Ovary (tissue), 9 donors: Measurements from ENCODE around the gene ST6GALNAC6. TPM values are rescaled to one million over a fixed set of nuclear protein-coding genes. Genes with fewer than 3 reads are reported as not detected.

Experiments
- DNase-seq, 5 donors: peaks; one replicate each; pipeline ENCODE4 v3.0.0-alpha.2; 2019 to 2020
- H3K27ac ChIP-seq, 2 donors: fragments of 200-600 bp; one replicate each; pipeline versions ENCODE4 v1.5.1 to v1.8.0; 2019 to 2022
- H3K27me3 ChIP-seq: fragments of 200-600 bp; one replicate; pipeline ENCODE4 v1.8.0; 2022
- H3K36me3 ChIP-seq: fragments of 200-600 bp; sonication (generic); one replicate; pipeline ENCODE4 v1.5.1; 2019
- H3K4me1 ChIP-seq: one replicate; pipeline ENCODE4 v1.8.1; 2013; ENCODE audit warnings: mild to moderate bottlenecking, moderate library complexity; ENCODE audit not compliant: insufficient read depth
- H3K4me3 ChIP-seq: fragments of 200-600 bp; sonication (generic); one replicate; pipeline ENCODE4 v1.5.1; 2017
- H3K9me3 ChIP-seq, 2 donors: fragments of 200-600 bp in 1 of 2; sonication (generic) in 1 of 2; one replicate each; pipeline versions ENCODE4 v1.5.1 to v1.8.1; 2013 to 2019; ENCODE audit warnings: mild to moderate bottlenecking in 1 of 2, moderate library complexity in 1 of 2
- CTCF ChIP-seq, 3 donors: fragments of 450-650 bp in 2 of 3; fragments of 200-600 bp in 1 of 3; IDR thresholded peaks; one replicate each; pipeline versions ENCODE4 v1.5.1 to v1.8.0; 2016 to 2022; ENCODE audit warnings: antibody characterized with exemption in 3 of 3, mild to moderate bottlenecking in 1 of 3
- EP300 ChIP-seq: sonication (generic); formaldehyde crosslinking; IDR thresholded peaks from one replicate; pipeline ENCODE4 v1.6.1; 2017; ENCODE audit warnings: antibody characterized with exemption
- POLR2A ChIP-seq: fragments of 450-650 bp; IDR thresholded peaks from one replicate; pipeline ENCODE4 v1.6.1; 2017; ENCODE audit warnings: antibody characterized with exemption, mild to moderate bottlenecking, moderate library complexity
- WGBS, 3 donors: extraction: QIAGEN DNeasy Blood & Tissue Kit in 1 of 3; methylation state at CpG; one replicate each; pipeline versions ENCODE4 v1.1.5 to v1.1.7; 2013 to 2017; 5-methylcytosine and 5-hydroxymethylcytosine counted together
- intact Hi-C, 4 donors: fragments of 100-400 bp; cut with DNase I; formaldehyde crosslinking; loops; one replicate each; pipeline versions ENCODE4 v1.11.0 to v1.15.1; 2022 to 2023
- polyA plus RNA-seq, 2 donors: library from polyadenylated mRNA; stranded (reverse); fragments of 200-250 nt in 1 of 2; fragments of 350-450 nt in 1 of 2; fragmentation: Illumina TruSeq in 1 of 2; extraction: RNeasy Lipid Tissue Mini Kit (QIAGEN cat#74804) in 1 of 2; gene quantifications; one replicate each; pipeline ENCODE4 v1.2.3, GENCODE V29; 2013 to 2014
- total RNA-seq, 7 donors: library from RNA; depleted of rRNA in 2 of 7; stranded (reverse); fragments of >200 nt in 2 of 7; fragmentation: NEBNext Ultra II Directional in 3 of 7; extraction: Animal tissue kit (Norgen Biotek cat#: 25700) in 3 of 7; gene quantifications; one replicate each; pipeline versions ENCODE4 v1.1.0 to v1.2.4, GENCODE V29; 2016 to 2023
- donor health status: DM: no; HTN: no; CAD: no; lungs with moderate emphysema.
- donor health status: DM: no; HTN: no; CAD: no.
- donor health status: Bipolar disorder and iron deficiency.
- donor health status: DM: yes; HTN: yes; CAD: no.
- donor health status: DM: no; HTN: no; CAD: no.
- donor health status: DM: yes; HTN: yes; CAD: no.

The ST6GALNAC6 gene
- total and polyA plus RNA-seq, 9 donors = 52.5 to 145 (median 111) TPM

GRCh38 chr9:127931092-127931881 lies 31.9 kb upstream of the ST6GALNAC6 start:
- no peaks in the 10 kb centered on the region for H3K9me3 ChIP-seq
- intact Hi-C loops = no loop called here
- no peaks in the 10 kb centered on the region for H3K27me3 ChIP-seq
- H3K27ac ChIP-seq = no peak overlapping the region
- H3K4me3 ChIP-seq = peak overlapping the region; percentile 40
- H3K4me1 ChIP-seq = peaks cover 10% of the 10 kb centered on the region
- TF ChIP-seq EP300 (no peak), POLR2A (no peak), CTCF (IDR thresholded peaks at IDR 0.05) (no peak)
- no peaks in the 10 kb centered on the region for H3K36me3 ChIP-seq
- DNase-seq = no peak
- WGBS, 3 donors = 9 to 15% (median 13%) methylated on average over 18 of the region's 18 CpGs

- peaks cover 6% of the 10 kb centered on the region for H3K4me1 ChIP-seq
- H3K27ac ChIP-seq = no peak within 1 kb of the TSS
- TF ChIP-seq CTCF (IDR thresholded peaks at IDR 0.05) (no peak), POLR2A (no peak), EP300 (no peak)
- H3K9me3 ChIP-seq = no peaks in the 10 kb centered on the region
- peak within 1 kb of the TSS; percentile 40 for H3K4me3 ChIP-seq
- no peaks in the 10 kb centered on the region for H3K27me3 ChIP-seq
- H3K36me3 ChIP-seq = no peaks in the 10 kb centered on the region
- intact Hi-C loops = no loop called here
- WGBS, 3 donors = 1 to 2% (median 2%) methylated on average over 54 to 70 of the region's 70 CpGs
- peak; percentile 79 to 91 (median 86) for DNase-seq
Observed at GRCh38 chr9:127930231-127931091, 31.1 kb upstream of the ST6GALNAC6 start, which contains the start of gene PIP5KL1. TSS of gene PIP5KL1 (minus strand) at chr9:127930777. CDS start at chr9:127930752, 25 bp downstream.

GRCh38 chr9:127929625-127929979 lies 30.2 kb upstream of the ST6GALNAC6 start:
- TF ChIP-seq CTCF (IDR thresholded peaks at IDR 0.05) (no peak), EP300 (no peak), POLR2A (no peak)
- intact Hi-C loops = loop anchor here in 2 of 4 donors (10.0 kb wide), 1 partner anchor 425 kb away; no protein-coding TSS in a partner anchor

More at GRCh38 chr9:127929625-127929979, 30.2 kb upstream of the ST6GALNAC6 start:
- H3K27ac ChIP-seq = no peak overlapping the region
- no peak for DNase-seq
- no peak overlapping the region for H3K4me3 ChIP-seq
- H3K36me3 ChIP-seq = no peaks in the 10 kb centered on the region
- H3K27me3 ChIP-seq = no peaks in the 10 kb centered on the region
- WGBS, 3 donors = 69 to 76% (median 72%) methylated on average over 9 to 10 of the region's 10 CpGs
- H3K4me1 ChIP-seq = peaks cover 6% of the 10 kb centered on the region
- no peaks in the 10 kb centered on the region for H3K9me3 ChIP-seq
